ENCODE data around the gene CDYL. TPM values are rescaled to one million over a fixed set of nuclear protein-coding genes. Genes with fewer than 3 reads are reported as not detected.

The CDYL gene
- total RNA-seq, 2 donors from 2014 or later = 6.6 to 8.0 TPM

DNA sequence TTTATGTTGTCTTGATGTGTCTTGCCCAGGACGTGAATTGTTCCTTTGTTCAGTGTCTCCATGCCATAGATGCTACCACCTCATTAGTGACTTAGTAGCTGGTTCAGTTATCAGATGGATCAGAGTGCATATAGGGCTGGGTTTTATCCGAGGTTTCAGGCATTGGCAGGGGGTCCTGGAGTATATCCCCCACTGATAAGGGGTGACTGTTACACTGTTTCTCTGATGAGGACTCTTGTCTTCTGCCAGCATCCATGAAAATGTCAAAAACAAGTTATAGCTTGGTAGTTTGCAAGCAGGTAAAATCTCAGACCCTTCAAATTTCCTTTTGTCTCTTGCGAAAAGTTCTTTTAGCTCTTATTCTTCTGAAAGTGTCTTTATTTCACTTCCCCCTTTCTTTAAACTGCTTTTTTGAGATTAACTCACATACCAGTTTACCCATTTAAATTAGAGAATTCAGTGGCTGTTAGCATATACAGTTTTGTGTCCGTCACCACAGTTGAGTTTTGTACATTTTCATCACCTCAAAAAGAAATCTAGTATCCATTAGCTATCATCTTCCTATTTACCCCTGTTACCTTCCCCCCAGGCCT lies 109.2 kb downstream of the CDYL start:
- peaks cover 7% of the 10 kb centered on the region for H3K4me1 ChIP-seq
- H3K9me3 ChIP-seq = no peaks in the 10 kb centered on the region
- WGBS, 2 donors = 79 to 91% methylated on average over 4 of the region's 4 CpGs
- no peaks in the 10 kb centered on the region for H3K27me3 ChIP-seq
- H3K4me3 ChIP-seq = no peak overlapping the region
- H3K27ac ChIP-seq = no peak overlapping the region
- H3K36me3 ChIP-seq (replicated peaks in 1 of 2; ENCODE audit: insufficient read depth in 1 of 2, low read depth in 2 of 2) = no peaks in the 10 kb centered on the region
- intact Hi-C loops (cut with DNase I) = no loop called here
- no peak for TF ChIP-seq POLR2A (IDR thresholded peaks at IDR 0.05)
- TF ChIP-seq, protein P1, sequence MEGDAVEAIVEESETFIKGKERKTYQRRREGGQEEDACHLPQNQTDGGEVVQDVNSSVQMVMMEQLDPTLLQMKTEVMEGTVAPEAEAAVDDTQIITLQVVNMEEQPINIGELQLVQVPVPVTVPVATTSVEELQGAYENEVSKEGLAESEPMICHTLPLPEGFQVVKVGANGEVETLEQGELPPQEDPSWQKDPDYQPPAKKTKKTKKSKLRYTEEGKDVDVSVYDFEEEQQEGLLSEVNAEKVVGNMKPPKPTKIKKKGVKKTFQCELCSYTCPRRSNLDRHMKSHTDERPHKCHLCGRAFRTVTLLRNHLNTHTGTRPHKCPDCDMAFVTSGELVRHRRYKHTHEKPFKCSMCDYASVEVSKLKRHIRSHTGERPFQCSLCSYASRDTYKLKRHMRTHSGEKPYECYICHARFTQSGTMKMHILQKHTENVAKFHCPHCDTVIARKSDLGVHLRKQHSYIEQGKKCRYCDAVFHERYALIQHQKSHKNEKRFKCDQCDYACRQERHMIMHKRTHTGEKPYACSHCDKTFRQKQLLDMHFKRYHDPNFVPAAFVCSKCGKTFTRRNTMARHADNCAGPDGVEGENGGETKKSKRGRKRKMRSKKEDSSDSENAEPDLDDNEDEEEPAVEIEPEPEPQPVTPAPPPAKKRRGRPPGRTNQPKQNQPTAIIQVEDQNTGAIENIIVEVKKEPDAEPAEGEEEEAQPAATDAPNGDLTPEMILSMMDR (IDR thresholded peaks at IDR 0.05) = no peak
- ATAC-seq (no peak), DNase-seq (no peak)

DNA sequence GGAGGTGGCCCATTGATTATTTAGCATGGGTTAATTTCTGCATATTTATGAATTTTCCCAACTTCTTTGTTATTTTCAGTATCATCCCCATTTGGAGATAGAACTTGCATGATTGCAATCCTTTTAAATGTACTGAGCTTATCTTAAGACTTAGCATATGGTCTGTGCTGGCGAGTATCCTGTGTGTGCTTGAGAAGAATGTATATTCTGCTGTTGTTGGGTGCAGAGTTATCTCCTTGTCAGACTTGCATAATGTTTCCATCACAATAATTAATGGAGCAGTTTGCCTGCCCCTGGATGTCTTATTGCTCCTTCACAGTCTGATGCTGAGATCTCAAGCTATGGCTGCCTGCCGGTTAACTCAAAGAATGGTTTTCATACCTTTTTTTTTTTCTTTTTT lies 112.6 kb downstream of the CDYL start:
- Histone ChIP-seq H3K9me3 (no peaks in the 10 kb centered on the region), H3K27ac (no peak overlapping the region), H3K27me3 (no peaks in the 10 kb centered on the region), H3K4me3 (no peak overlapping the region), H3K4me1 (no peaks in the 10 kb centered on the region), H3K36me3 (replicated peaks in 1 of 2; ENCODE audit: insufficient read depth in 1 of 2, low read depth in 2 of 2) (peaks cover 0 to 3% of the 10 kb centered on the region in 2 donors)
- no peak for TF ChIP-seq POLR2A (IDR thresholded peaks at IDR 0.05)
- TF ChIP-seq, protein P1 (IDR thresholded peaks at IDR 0.05) = no peak
- DNase-seq (no peak), ATAC-seq (no peak)
- 89 to 98% methylated on average over 2 of the region's 2 CpGs for WGBS, 2 donors
- intact Hi-C loops (cut with DNase I) = no loop called here

DNA sequence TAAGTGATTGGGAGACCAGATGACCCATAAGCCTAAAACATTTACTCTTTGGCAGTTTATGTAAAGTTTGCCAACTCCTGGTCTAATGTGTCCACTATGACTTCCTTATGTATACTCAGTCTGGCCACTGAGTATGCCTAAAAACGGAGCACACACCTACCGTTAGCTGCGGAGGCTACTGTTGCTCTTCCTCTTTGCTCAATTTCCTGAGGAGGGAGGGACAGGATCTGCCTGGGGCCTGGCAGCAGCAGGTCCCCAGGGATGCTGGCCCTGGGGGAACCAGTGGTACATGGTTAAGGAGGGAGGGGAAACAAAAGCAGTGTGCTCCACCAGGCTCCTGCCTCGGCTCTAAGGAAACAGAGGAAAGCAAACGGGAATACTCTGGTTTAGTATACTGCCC lies 113.5 kb downstream of the CDYL start:
- peaks cover 0 to 3% of the 10 kb centered on the region in 2 donors for H3K36me3 ChIP-seq (replicated peaks in 1 of 2; ENCODE audit: insufficient read depth in 1 of 2, low read depth in 2 of 2)
- intact Hi-C loops (cut with DNase I) = no loop called here
- no peaks in the 10 kb centered on the region for H3K4me1 ChIP-seq
- no peak for ATAC-seq
- no peak for DNase-seq
- H3K9me3 ChIP-seq = no peaks in the 10 kb centered on the region
- TF ChIP-seq POLR2A (IDR thresholded peaks at IDR 0.05) = no peak
- TF ChIP-seq, protein P1 (IDR thresholded peaks at IDR 0.05) = no peak
- no peak overlapping the region for H3K4me3 ChIP-seq
- no peaks in the 10 kb centered on the region for H3K27me3 ChIP-seq
- 69 to 80% methylated on average over 5 of the region's 5 CpGs for WGBS, 2 donors
- no peak overlapping the region for H3K27ac ChIP-seq

DNA sequence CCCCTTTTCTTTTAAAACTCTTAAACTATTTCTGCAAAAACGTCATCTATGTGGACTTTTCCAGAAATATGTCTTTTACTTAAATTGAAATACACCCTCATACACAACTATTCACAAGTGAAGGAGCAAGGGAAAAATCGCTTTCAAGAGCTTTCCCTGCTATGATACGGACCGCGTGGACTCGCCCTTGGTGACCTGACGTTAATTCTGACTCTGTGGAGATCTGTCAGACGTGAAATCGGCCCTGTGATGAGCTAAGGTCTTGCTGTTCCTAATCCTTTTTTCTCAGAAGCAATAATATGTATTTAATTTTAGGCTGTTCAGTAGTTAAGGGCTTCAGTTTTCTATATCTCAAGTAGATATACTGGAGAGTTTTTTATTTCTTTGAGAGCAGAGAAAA lies 114.0 kb downstream of the CDYL start:
- WGBS, 2 donors = 89 to 93% methylated on average over 9 of the region's 9 CpGs
- Histone ChIP-seq H3K36me3 (replicated peaks in 1 of 2; ENCODE audit: insufficient read depth in 1 of 2, low read depth in 2 of 2) (peaks cover 0 to 3% of the 10 kb centered on the region in 2 donors), H3K9me3 (no peaks in the 10 kb centered on the region), H3K4me3 (no peak overlapping the region), H3K27me3 (no peaks in the 10 kb centered on the region), H3K4me1 (no peaks in the 10 kb centered on the region), H3K27ac (no peak overlapping the region)
- ATAC-seq (no peak), DNase-seq (no peak)
- no peak for TF ChIP-seq POLR2A (IDR thresholded peaks at IDR 0.05)
- TF ChIP-seq, protein P1 (IDR thresholded peaks at IDR 0.05) = no peak
- intact Hi-C loops (cut with DNase I) = no loop called here

DNA sequence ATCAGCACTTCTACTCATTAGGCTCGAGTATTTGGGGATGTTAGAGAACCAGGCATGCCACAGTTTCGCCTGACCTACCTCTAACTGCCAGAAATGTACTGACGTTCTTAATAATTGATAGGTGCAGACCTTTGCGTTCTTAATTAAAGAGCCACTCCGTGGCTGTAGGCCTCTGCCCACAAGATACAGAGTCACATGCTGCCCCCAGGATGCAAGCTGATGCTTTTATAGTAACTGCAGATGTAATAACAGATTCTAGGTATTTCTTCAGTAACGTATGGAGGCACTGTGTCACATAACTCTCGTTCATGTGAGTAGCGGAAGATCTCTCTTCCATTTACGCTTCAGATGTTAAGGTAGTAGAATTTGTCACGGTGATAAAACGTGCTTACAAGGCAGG lies 114.4 kb downstream of the CDYL start:
- no peak for ATAC-seq
- intact Hi-C loops (cut with DNase I) = no loop called here
- no peak for TF ChIP-seq POLR2A (IDR thresholded peaks at IDR 0.05)
- TF ChIP-seq, protein P1 (IDR thresholded peaks at IDR 0.05) = no peak
- DNase-seq = no peak
- H3K27me3 ChIP-seq = no peaks in the 10 kb centered on the region
- no peak overlapping the region for H3K27ac ChIP-seq
- H3K4me3 ChIP-seq = no peak overlapping the region
- H3K36me3 ChIP-seq (replicated peaks in 1 of 2; ENCODE audit: insufficient read depth in 1 of 2, low read depth in 2 of 2) = peaks cover 0 to 3% of the 10 kb centered on the region in 2 donors
- H3K4me1 ChIP-seq = no peaks in the 10 kb centered on the region
- H3K9me3 ChIP-seq = no peaks in the 10 kb centered on the region
- 87 to 91% methylated on average over 11 of the region's 11 CpGs for WGBS, 2 donors

Data from body of pancreas (tissue), 4 donors.